OCI-LY7 (cell line): Measurements from ENCODE around the gene GRID2. TPM values are rescaled to one million over a fixed set of nuclear protein-coding genes. Genes with fewer than 3 reads are reported as not detected.
A peak's percentile ranks its signal among the peaks of the same experiment; 100 is the strongest.

ENCODE experiments used
- BruUV-seq: library from RNA; stranded (reverse); fragments of 400-500 nt; replicated peaks from 2 replicates; lab custom pipeline; 2021; lab: Mats Ljungman, UMichigan
- CTCF ChIA-PET: fragments of 300-600 bp; sonication (Branson Sonifier 250); formaldehyde crosslinking; loops from one replicate; lab custom pipeline; 2022; ENCODE audit warnings: antibody characterized with exemption; ENCODE audit not compliant: unreplicated experiment; lab: Charles Lee
- POLR2A ChIA-PET: fragments of 300-600 bp; sonication (Branson Sonifier 250); formaldehyde crosslinking; loops from one replicate; lab custom pipeline; 2022; ENCODE audit warnings: antibody characterized with exemption; lab: Charles Lee
- DNase-seq: peaks from one replicate; pipeline ENCODE4 v3.0.0-alpha.2; 2015; ENCODE audit warnings: low spot score
- H2AFZ ChIP-seq: fragments of 200-600 bp; sonication (generic), shearing (Covaris generic); 2 replicates; pipeline ENCODE4 v1.6.1; 2014; ENCODE audit warnings: mild to moderate bottlenecking, antibody characterized with exemption, low read length, moderate library complexity
- H3K27ac ChIP-seq: fragments of 200-600 bp; sonication (generic); 2 replicates; pipeline ENCODE4 v1.5.1; 2014; ENCODE audit warnings: mixed run types, low read depth, mild to moderate bottlenecking, moderate library complexity, low read length, inconsistent platforms; ENCODE audit not compliant: poor library complexity, severe bottlenecking
- H3K36me3 ChIP-seq: fragments of 200-600 bp; sonication (generic); 2 replicates; pipeline ENCODE4 v1.6.1; 2014; ENCODE audit warnings: mild to moderate bottlenecking, antibody characterized with exemption, low read length, moderate library complexity, mixed read lengths; ENCODE audit not compliant: insufficient read depth
- H3K4me1 ChIP-seq: fragments of 200-600 bp; sonication (generic); 2 replicates; pipeline ENCODE4 v1.5.1; 2014; ENCODE audit warnings: mild to moderate bottlenecking, low read length; ENCODE audit not compliant: insufficient read depth, poor library complexity, severe bottlenecking
- H3K4me2 ChIP-seq: fragments of 200-600 bp; sonication (generic); 2 replicates; pipeline ENCODE4 v1.6.1; 2014; ENCODE audit warnings: mild to moderate bottlenecking, low read length
- H3K4me3 ChIP-seq: fragments of 200-600 bp; sonication (generic); 2 replicates; pipeline ENCODE4 v1.5.1; 2014; ENCODE audit warnings: mild to moderate bottlenecking, low read depth, low read length; ENCODE audit not compliant: poor library complexity, severe bottlenecking
- H3K79me2 ChIP-seq: fragments of 200-600 bp; sonication (generic); 2 replicates; pipeline ENCODE4 v1.6.1; 2016; ENCODE audit warnings: low read depth, mild to moderate bottlenecking, low read length, moderate library complexity, mixed read lengths; ENCODE audit not compliant: insufficient read depth
- H3K9me2 ChIP-seq: fragments of 200-600 bp; sonication (generic); 2 replicates; pipeline ENCODE4 v1.6.1; 2016; ENCODE audit warnings: mild to moderate bottlenecking, low read length, mixed read lengths; ENCODE audit not compliant: insufficient read depth
- H3K9me3 ChIP-seq: fragments of 200-600 bp; sonication (generic); 2 replicates; pipeline ENCODE4 v1.6.1; 2014; ENCODE audit warnings: mild to moderate bottlenecking, mixed run types, low read length, mixed read lengths
- H4K20me1 ChIP-seq: fragments of 200-600 bp; sonication (generic); 2 replicates; pipeline ENCODE4 v1.6.1; 2014; ENCODE audit warnings: mild to moderate bottlenecking, antibody characterized with exemption, low read length, moderate library complexity, mixed read lengths; ENCODE audit not compliant: insufficient read depth
- EZH2phosphoT487 ChIP-seq: fragments of 200-600 bp; sonication (generic); IDR thresholded peaks from 2 replicates; pipeline ENCODE4 v1.6.1; 2018; ENCODE audit warnings: low read depth, borderline replicate concordance, mild to moderate bottlenecking, mixed run types, antibody characterized with exemption, low read length, moderate library complexity, mixed read lengths
- intact Hi-C: fragments of 100-400 bp; cut with micrococcal nuclease; formaldehyde crosslinking; loops from one replicate; pipeline ENCODE4 v1.10.0; 2022; ENCODE audit not compliant: unreplicated experiment
- total RNA-seq, 2 experiments: library from RNA; depleted of rRNA in 1 of 2; stranded (reverse); fragments of >200 nt in 1 of 2; shearing (Covaris generic) in 1 of 2; gene quantifications; 2 replicates each; pipeline ENCODE4 v1.2.3, GENCODE V29; 2014 to 2022
- TF ChIP-seq, protein P1 (sequence below): fragments of 200-600 bp; sonication (generic); conservative IDR thresholded peaks from 2 replicates; pipeline ENCODE4 v1.5.1; 2014; ENCODE audit warnings: mild to moderate bottlenecking, antibody characterized with exemption, low read length, moderate library complexity, mixed read lengths

GRID2 gene
- total RNA-seq, 2 experiments from 2014 or later: not detected

DNA sequence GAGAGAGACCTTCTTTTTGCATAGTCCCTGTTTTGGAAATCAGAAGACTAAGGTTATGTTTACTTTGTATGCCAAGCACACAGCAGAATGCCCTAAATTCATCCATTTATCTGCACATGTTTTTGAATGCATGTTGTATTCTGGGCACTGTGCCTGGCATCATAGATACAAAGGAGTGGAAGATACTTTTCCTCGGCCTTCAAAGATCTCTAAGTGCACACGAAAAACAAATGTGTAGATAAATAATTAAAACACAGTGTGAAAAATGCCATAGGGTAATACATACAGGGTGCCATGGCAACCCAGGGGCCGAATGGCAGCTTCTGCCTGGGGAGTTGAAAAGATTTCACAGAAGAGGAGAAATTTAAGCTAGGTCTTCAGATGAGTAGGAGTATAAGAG lies 1134.2 kb downstream of the GRID2 start:
- H4K20me1 ChIP-seq: no peaks in the 10 kb centered on the region
- intact Hi-C loops: no loop called here
- BruUV-seq: no TSS peak
- no peaks in the 10 kb centered on the region for H3K4me1 ChIP-seq
- H3K4me2 ChIP-seq: no peak overlapping the region
- DNase-seq: no peak
- POLR2A ChIA-PET: no interaction called here
- CTCF ChIA-PET: no interaction called here
- no peak overlapping the region for H2AFZ ChIP-seq
- no peak overlapping the region for H3K4me3 ChIP-seq
- H3K27ac ChIP-seq: no peak overlapping the region
- H3K9me3 ChIP-seq: no peaks in the 10 kb centered on the region
- H3K9me2 ChIP-seq: no peaks in the 10 kb centered on the region
- no peaks in the 10 kb centered on the region for H3K79me2 ChIP-seq
- no peaks in the 10 kb centered on the region for H3K36me3 ChIP-seq
- TF ChIP-seq, protein P1, sequence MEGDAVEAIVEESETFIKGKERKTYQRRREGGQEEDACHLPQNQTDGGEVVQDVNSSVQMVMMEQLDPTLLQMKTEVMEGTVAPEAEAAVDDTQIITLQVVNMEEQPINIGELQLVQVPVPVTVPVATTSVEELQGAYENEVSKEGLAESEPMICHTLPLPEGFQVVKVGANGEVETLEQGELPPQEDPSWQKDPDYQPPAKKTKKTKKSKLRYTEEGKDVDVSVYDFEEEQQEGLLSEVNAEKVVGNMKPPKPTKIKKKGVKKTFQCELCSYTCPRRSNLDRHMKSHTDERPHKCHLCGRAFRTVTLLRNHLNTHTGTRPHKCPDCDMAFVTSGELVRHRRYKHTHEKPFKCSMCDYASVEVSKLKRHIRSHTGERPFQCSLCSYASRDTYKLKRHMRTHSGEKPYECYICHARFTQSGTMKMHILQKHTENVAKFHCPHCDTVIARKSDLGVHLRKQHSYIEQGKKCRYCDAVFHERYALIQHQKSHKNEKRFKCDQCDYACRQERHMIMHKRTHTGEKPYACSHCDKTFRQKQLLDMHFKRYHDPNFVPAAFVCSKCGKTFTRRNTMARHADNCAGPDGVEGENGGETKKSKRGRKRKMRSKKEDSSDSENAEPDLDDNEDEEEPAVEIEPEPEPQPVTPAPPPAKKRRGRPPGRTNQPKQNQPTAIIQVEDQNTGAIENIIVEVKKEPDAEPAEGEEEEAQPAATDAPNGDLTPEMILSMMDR: no peak
- TF ChIP-seq EZH2phosphoT487: no peak

- Histone ChIP-seq H3K4me2 (no peak overlapping the region), H3K4me1 (no peaks in the 10 kb centered on the region), H2AFZ (peak overlapping the region; percentile 36; the same call in 1 of the 2 replicates), H3K4me3 (no peak overlapping the region), H3K36me3 (no peaks in the 10 kb centered on the region), H3K27ac (no peak overlapping the region), H3K9me3 (no peaks in the 10 kb centered on the region), H3K9me2 (no peaks in the 10 kb centered on the region), H4K20me1 (no peaks in the 10 kb centered on the region), H3K79me2 (no peaks in the 10 kb centered on the region)
- intact Hi-C loops: no loop called here
- ChIA-PET CTCF (no interaction called here), POLR2A (no interaction called here)
- no TSS peak for BruUV-seq
- TF ChIP-seq EZH2phosphoT487: no peak
- TF ChIP-seq, protein P1: no peak
- DNase-seq: no peak
These were observed 1141.1 kb downstream of the GRID2 start for GRCh38 chr4:93444860-93445259.

GRCh38 chr4:93446038-93446437 lies 1142.3 kb downstream of the GRID2 start:
- Histone ChIP-seq H4K20me1 (no peaks in the 10 kb centered on the region), H3K4me2 (no peak overlapping the region), H3K4me1 (no peaks in the 10 kb centered on the region), H3K36me3 (no peaks in the 10 kb centered on the region), H3K9me3 (no peaks in the 10 kb centered on the region), H3K9me2 (no peaks in the 10 kb centered on the region), H3K27ac (no peak overlapping the region), H3K79me2 (no peaks in the 10 kb centered on the region), H3K4me3 (no peak overlapping the region), H2AFZ (no peak overlapping the region)
- ChIA-PET CTCF (no interaction called here), POLR2A (interaction anchor here (0.8 kb wide), 1 partner anchor 14 kb away, joined by 3 read pairs; no protein-coding TSS in a partner anchor)
- intact Hi-C loops: no loop called here
- no peak for DNase-seq
- TF ChIP-seq, protein P1: no peak
- no peak for TF ChIP-seq EZH2phosphoT487
- BruUV-seq: no TSS peak
